Heart left ventricle (tissue), 16 donors: Measurements from ENCODE around the gene ZMYND12. TPM values are rescaled to one million over a fixed set of nuclear protein-coding genes. Genes with fewer than 3 reads are reported as not detected.
"Not testable (repeated sequence)": the region's sequence is repeated elsewhere in the genome, so short reads cannot be mapped to it uniquely, and the experiment has no call there.

Experiments used
- ATAC-seq, 4 donors: fragments of 200-7000 bp; cut with Tn5 transposase; one replicate each; pipeline ENCODE4 v1.9.1; 2020 to 2022; ENCODE audit warnings: moderate library complexity in 4 of 4, mild to moderate bottlenecking in 3 of 4, moderate number of reproducible peaks in 1 of 4
- DNase-seq, 5 donors: peaks; one replicate each; pipeline ENCODE4 v3.0.0-alpha.2; 2020
- H3K27ac ChIP-seq, 12 donors: fragments of 200-600 bp; sonication (generic) in 4 of 12; one replicate each; pipeline versions ENCODE4 v1.5.0 to v1.8.0; 2016 to 2022; ENCODE audit warnings: mild to moderate bottlenecking in 2 of 12
- H3K27me3 ChIP-seq, 9 donors: fragments of 200-600 bp; sonication (generic) in 2 of 9; one replicate each; pipeline versions ENCODE4 v1.5.1 to v1.8.0; 2016 to 2022; ENCODE audit warnings: mild to moderate bottlenecking in 3 of 9
- H3K36me3 ChIP-seq, 9 donors: fragments of 200-600 bp; sonication (generic) in 2 of 9; one replicate each; pipeline versions ENCODE4 v1.5.0 to v1.8.0; 2018 to 2022; ENCODE audit warnings: mild to moderate bottlenecking in 2 of 9
- H3K4me1 ChIP-seq, 12 donors: fragments of 200-600 bp; sonication (generic) in 4 of 12; one replicate each; pipeline versions ENCODE4 v1.5.0 to v1.8.0; 2016 to 2022; ENCODE audit warnings: mild to moderate bottlenecking in 3 of 12
- H3K4me3 ChIP-seq, 12 donors: fragments of 200-600 bp; sonication (generic) in 4 of 12; one replicate each; pipeline versions ENCODE4 v1.5.0 to v1.8.0; 2017 to 2022; ENCODE audit warnings: mild to moderate bottlenecking in 9 of 12, moderate library complexity in 4 of 12
- H3K9me3 ChIP-seq, 12 donors: fragments of 200-600 bp; sonication (generic) in 4 of 12; one replicate each; pipeline versions ENCODE4 v1.5.0 to v1.8.0; 2016 to 2022; ENCODE audit warnings: mild to moderate bottlenecking in 1 of 12
- CTCF ChIP-seq, 12 donors: fragments of 200-600 bp; sonication (generic) in 4 of 12; IDR thresholded peaks; one replicate each; pipeline versions ENCODE4 v1.5.0 to v1.8.0; 2018 to 2022; ENCODE audit warnings: antibody characterized with exemption in 12 of 12, mild to moderate bottlenecking in 5 of 12
- POLR2A ChIP-seq, 2 donors: fragments of 450-650 bp; IDR thresholded peaks; one replicate each; pipeline ENCODE4 v1.6.1; 2017; ENCODE audit warnings: antibody characterized with exemption in 2 of 2, mild to moderate bottlenecking in 2 of 2, moderate library complexity in 2 of 2
- WGBS, 4 donors: extraction: QIAGEN DNeasy Blood & Tissue Kit in 2 of 4; methylation state at CpG; one replicate each; pipeline versions ENCODE4 v1.1.5 to v1.1.7; 2013 to 2018; 5-methylcytosine and 5-hydroxymethylcytosine counted together
- intact Hi-C, 10 donors: fragments of 100-400 bp; cut with DNase I; formaldehyde crosslinking; loops; one replicate each; pipeline versions ENCODE4 v1.11.1 to v1.14.2; 2022
- long read RNA-seq, 3 donors: library from polyadenylated mRNA; unstranded; transcript quantifications; one replicate each; pipeline ENCODE4 v2.0.0, GENCODE V29; 2020 to 2021
- polyA plus RNA-seq, 2 donors: library from polyadenylated mRNA; stranded (reverse); fragments of 200-250 nt; gene quantifications; one replicate each; pipeline ENCODE4 v1.2.3, GENCODE V29; 2013
- total RNA-seq, 9 donors: library from RNA; depleted of rRNA in 2 of 9; stranded (reverse); fragments of >200 nt in 2 of 9; fragmentation: NEBNext Ultra II Directional in 3 of 9; extraction: Animal tissue kit (Norgen Biotek cat#: 25700) in 3 of 9; gene quantifications; one replicate each; pipeline versions ENCODE4 v1.1.0 to v1.2.4, GENCODE V29; 2016 to 2023
- donor health status: ischemic (EF 13 %, LVEDD 7.1; RV severe dilation, severe dysfunction).
- donor health status: healthy with polysubstance abuse.
- donor health status: DM: no; HTN: yes; CAD: no.
- donor health status: DM: no; HTN: no; CAD: no.
- donor health status: ischemic (EF 25% LVEDD 6.9; RV normal size, moderate dysfunction).
- donor health status: ischemic (EF 25% LVEDD 5.7; RV mildly dilated, moderate dysfunction).
- donor health status: healthy.
- donor health status: DM: yes; HTN: yes; CAD: no.
- donor health status: ischemic (EF 35%, LVEDD 5.7; RV mildly dilated, moderate dysfunction).
- donor health status: nonischemic (EF 11% LVEDD 7.7; RV severe dilation, severe dysfunction).
- donor health status: DM: yes; HTN: yes; CAD: no.
- donor health status: PGD.
- donor health status: ischemic (EF 29% LVEDD 5.4; RV normal size, mild dysfunction).
- donor health status: nonischemic (EF 23%, LVEDD 6.1; RV moderate dilation, normal function).

Gene ZMYND12
- total RNA-seq, result 1 to 10 TPM in 7 of 9 donors, under 1 TPM in 2; 0.49 to 3.5 (median 2.3) TPM
- 1 to 10 TPM in 1 of 2 donors, under 1 TPM in 1; 0.47 to 1.2 TPM for polyA plus RNA-seq
- long read RNA-seq, donor 1, partial matches to known transcripts, result 0 of 3 reads
- long read RNA-seq, donor 1, other reads (novel, unspliced or antisense), result 0 of 3 reads
- long read RNA-seq, donor 2, partial matches to known transcripts, result 0 of 2 reads
- long read RNA-seq, donor 2, other reads (novel, unspliced or antisense), result 2 of 2 reads
- long read RNA-seq, donor 3, partial matches to known transcripts, result 0 of 1 reads
- long read RNA-seq, donor 3, other reads (novel, unspliced or antisense), result 0 of 1 reads

- peaks cover 0 to 25% (median 15%) of the 10 kb centered on the region in 12 donors for H3K4me1 ChIP-seq
- peak; percentile 94 to 97 (median 96) for ATAC-seq
- WGBS, 4 donors, result 0 to 1% (median 0%) methylated on average over 33 to 66 of the region's 66 CpGs
- DNase-seq, result peak; percentile 88 to 92 (median 91)
- intact Hi-C loops, result loop anchor here in 6 of 10 donors (2.0 to 10.0 kb wide), 6 partner anchors 111 to 299 kb away; partner anchors contain the start of gene FOXJ3 (in 4 of the 6)
- H3K4me3 ChIP-seq, result peak within 1 kb of the TSS; percentile 63 to 100 (median 84)
- H3K27ac ChIP-seq, result peak within 1 kb of the TSS; percentile 83 to 99 (median 90)
- no peaks in the 10 kb centered on the region for H3K27me3 ChIP-seq
- peaks cover 0 to 38% (median 34%) of the 10 kb centered on the region in 9 donors for H3K36me3 ChIP-seq
- no peaks in the 10 kb centered on the region for H3K9me3 ChIP-seq
- TF ChIP-seq CTCF (IDR thresholded peaks at IDR 0.05) (peak in 2 of 12 donors; percentile 5 to 13), POLR2A (IDR thresholded peaks at IDR 0.05) (peak in 1 of 2 donors; percentile 58)
These were observed at the start of gene ZMYND12, which contains the start of gene PPCS for GRCh38 chr1:42456010-42456753. Gene ZMYND12, minus strand, starts transcription at chr1:42456022. Its CDS starts 25 bp downstream, at chr1:42455997. Gene PPCS, plus strand, starts transcription at chr1:42456543. Its CDS starts 23 bp downstream, at chr1:42456566.

GRCh38 chr1:42504535-42505128 lies 48.8 kb upstream of the ZMYND12 start:
- WGBS, 4 donors, result 88 to 96% (median 93%) methylated on average over 2 of the region's 2 CpGs
- DNase-seq (no peak), ATAC-seq (no peak)
- Histone ChIP-seq H3K36me3 (peaks cover 0 to 56% (median 0%) of the 10 kb centered on the region in 9 donors), H3K27ac (no peak overlapping the region), H3K9me3 (peaks cover 0 to 59% (median 30%) of the 10 kb centered on the region in 12 donors), H3K27me3 (no peaks in the 10 kb centered on the region), H3K4me3 (no peak overlapping the region), H3K4me1 (no peaks in the 10 kb centered on the region)
- intact Hi-C loops, result no loop called here
- no peak for TF ChIP-seq CTCF (IDR thresholded peaks at IDR 0.05)
- no peak for TF ChIP-seq POLR2A (IDR thresholded peaks at IDR 0.05)

DNA sequence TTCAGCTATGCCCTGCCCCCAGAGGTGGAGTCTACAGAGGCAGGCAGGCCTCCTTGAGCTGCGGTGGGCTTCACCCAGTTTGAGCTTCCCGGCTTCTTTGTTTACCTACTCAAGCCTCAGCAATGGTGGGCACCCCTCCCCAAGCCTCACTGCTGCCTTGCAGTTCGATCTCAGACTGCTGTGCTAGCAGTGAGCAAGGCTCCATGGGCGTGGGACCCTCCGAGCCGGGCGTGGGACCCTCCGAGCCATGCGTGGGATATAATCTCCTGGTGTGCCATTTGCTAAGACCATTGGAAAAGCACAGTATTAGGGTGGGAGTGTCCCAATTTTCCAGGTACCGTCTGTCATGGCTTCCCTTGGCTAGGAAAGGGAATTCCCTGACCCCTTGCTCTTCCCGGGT lies 46.2 kb upstream of the ZMYND12 start:
- not testable (repeated sequence) for DNase-seq
- peaks cover 0 to 47% (median 6%) of the 10 kb centered on the region in 9 donors for H3K36me3 ChIP-seq
- 92 to 99% (median 95%) methylated on average over 7 to 11 of the region's 11 CpGs for WGBS, 4 donors

DNA sequence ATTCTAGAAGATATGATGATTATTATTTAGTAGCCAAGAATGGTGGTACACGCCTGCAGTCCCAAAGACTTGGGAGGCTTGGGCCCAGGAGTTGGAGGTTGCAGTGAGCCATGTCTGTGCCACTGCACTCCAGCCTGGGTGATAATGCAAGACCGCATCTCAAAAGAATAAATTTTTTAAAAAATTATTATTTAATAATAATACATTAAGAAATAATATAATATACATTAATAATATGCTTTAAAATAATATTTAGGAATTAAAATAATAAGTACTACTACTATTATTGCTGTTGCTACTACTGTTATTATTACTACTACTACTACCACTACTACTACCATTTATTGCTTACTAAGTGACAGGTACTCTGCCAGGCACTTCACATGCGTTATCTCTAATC lies 34.4 kb upstream of the ZMYND12 start:
- ATAC-seq, result no peak
- Histone ChIP-seq H3K36me3 (peaks cover 0 to 12% (median 0%) of the 10 kb centered on the region in 9 donors), H3K27me3 (no peaks in the 10 kb centered on the region), H3K9me3 (peaks cover 0 to 8% (median 0%) of the 10 kb centered on the region in 12 donors), H3K4me3 (no peak overlapping the region), H3K4me1 (no peaks in the 10 kb centered on the region), H3K27ac (no peak overlapping the region)
- TF ChIP-seq POLR2A (IDR thresholded peaks at IDR 0.05) (no peak), CTCF (IDR thresholded peaks at IDR 0.05) (no peak)
- intact Hi-C loops, result no loop called here
- DNase-seq, result no peak
- 96 to 98% (median 97%) methylated on average over 3 of the region's 3 CpGs for WGBS, 4 donors

More for the DNA sequence above, 46.2 kb upstream of the ZMYND12 start:
- ATAC-seq, H3K4me1 ChIP-seq, H3K27me3 ChIP-seq, H3K4me3 ChIP-seq, intact Hi-C loops, H3K27ac ChIP-seq: not testable (repeated sequence)
- H3K9me3 ChIP-seq, result peaks cover 0 to 40% (median 22%) of the 10 kb centered on the region in 12 donors
